ENCODE measurements around the gene AICDA. TPM values are rescaled to one million over a fixed set of nuclear protein-coding genes. Genes with fewer than 3 reads are reported as not detected.

Gene AICDA
- polyA plus RNA-seq, 1 of the 3 experiments (the other 2 are of a cell fraction): not detected

- TF ChIP-seq, protein P1, sequence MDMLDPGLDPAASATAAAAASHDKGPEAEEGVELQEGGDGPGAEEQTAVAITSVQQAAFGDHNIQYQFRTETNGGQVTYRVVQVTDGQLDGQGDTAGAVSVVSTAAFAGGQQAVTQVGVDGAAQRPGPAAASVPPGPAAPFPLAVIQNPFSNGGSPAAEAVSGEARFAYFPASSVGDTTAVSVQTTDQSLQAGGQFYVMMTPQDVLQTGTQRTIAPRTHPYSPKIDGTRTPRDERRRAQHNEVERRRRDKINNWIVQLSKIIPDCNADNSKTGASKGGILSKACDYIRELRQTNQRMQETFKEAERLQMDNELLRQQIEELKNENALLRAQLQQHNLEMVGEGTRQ (IDR thresholded peaks at IDR 0.05; ENCODE audit: borderline replicate concordance, low read depth, low read length): no peak
- TF ChIP-seq, protein P2, sequence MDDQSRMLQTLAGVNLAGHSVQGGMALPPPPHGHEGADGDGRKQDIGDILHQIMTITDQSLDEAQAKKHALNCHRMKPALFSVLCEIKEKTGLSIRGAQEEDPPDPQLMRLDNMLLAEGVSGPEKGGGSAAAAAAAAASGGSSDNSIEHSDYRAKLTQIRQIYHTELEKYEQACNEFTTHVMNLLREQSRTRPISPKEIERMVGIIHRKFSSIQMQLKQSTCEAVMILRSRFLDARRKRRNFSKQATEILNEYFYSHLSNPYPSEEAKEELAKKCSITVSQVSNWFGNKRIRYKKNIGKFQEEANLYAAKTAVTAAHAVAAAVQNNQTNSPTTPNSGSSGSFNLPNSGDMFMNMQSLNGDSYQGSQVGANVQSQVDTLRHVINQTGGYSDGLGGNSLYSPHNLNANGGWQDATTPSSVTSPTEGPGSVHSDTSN (IDR thresholded peaks at IDR 0.05): no peak
- no peak for TF ChIP-seq MEF2A (IDR thresholded peaks at IDR 0.05; ENCODE audit: borderline replicate concordance, low read depth)
- no peak for TF ChIP-seq NRF1 (IDR thresholded peaks at IDR 0.05; ENCODE audit: low read depth, low read length)
- no peak for TF ChIP-seq JUND (IDR thresholded peaks at IDR 0.05)
- no peak for TF ChIP-seq RXRA (IDR thresholded peaks at IDR 0.05; ENCODE audit: borderline replicate concordance, low read depth)
- no peak for TF ChIP-seq RCOR1 (IDR thresholded peaks at IDR 0.05; ENCODE audit: low read length)
- no peak for TF ChIP-seq RFX5 (IDR thresholded peaks at IDR 0.05; ENCODE audit: low read length)
- no peak for TF ChIP-seq CTCF (IDR thresholded peaks at IDR 0.05)
- Histone ChIP-seq H3K4me1 (ENCODE audit: control insufficient read depth in 1 of 2, insufficient read depth in 2 of 2, low read depth in 1 of 2, low read length in 1 of 2) (no peaks in the 10 kb centered on the region), H3K27me3 (ENCODE audit: insufficient read depth) (peaks cover 11% of the 10 kb centered on the region; the same call in 1 of the 2 replicates), H3K27ac (ENCODE audit: low read depth in 2 of 2, low read length in 1 of 2) (no peak overlapping the region), H3K9me3 (no peaks in the 10 kb centered on the region), H3K79me2 (ENCODE audit: insufficient read depth) (no peaks in the 10 kb centered on the region), H3K9me2 (no peaks in the 10 kb centered on the region), H3K4me3 (ENCODE audit: low read depth in 2 of 2, low read length in 1 of 2) (no peak overlapping the region), H3K9ac (no peak overlapping the region), H3K4me2 (no peak overlapping the region), H3F3A (replicated peaks; ENCODE audit: insufficient read depth) (no peaks in the 10 kb centered on the region), H4K20me1 (ENCODE audit: insufficient read depth) (no peaks in the 10 kb centered on the region), H3K36me3 (replicated peaks in 1 of 2; ENCODE audit: control insufficient read depth in 1 of 2, insufficient read depth in 2 of 2, low read length in 1 of 2) (no peaks in the 10 kb centered on the region), H2AFZ (ENCODE audit: low read depth) (no peak overlapping the region)
- WGBS (ENCODE audit: low lambda C conversion rate): 11% methylated on average over 3 of the region's 3 CpGs
- ChIA-PET POLR2A (no interaction called here), CTCF (interaction anchor here (2.8 kb wide), 1 partner anchor 34 kb away, joined by 12 read pairs; no protein-coding TSS in a partner anchor)
- DNase-seq: no peak
Observed at GRCh38 chr12:8577879-8578278, 34.8 kb downstream of the AICDA start.

DNA sequence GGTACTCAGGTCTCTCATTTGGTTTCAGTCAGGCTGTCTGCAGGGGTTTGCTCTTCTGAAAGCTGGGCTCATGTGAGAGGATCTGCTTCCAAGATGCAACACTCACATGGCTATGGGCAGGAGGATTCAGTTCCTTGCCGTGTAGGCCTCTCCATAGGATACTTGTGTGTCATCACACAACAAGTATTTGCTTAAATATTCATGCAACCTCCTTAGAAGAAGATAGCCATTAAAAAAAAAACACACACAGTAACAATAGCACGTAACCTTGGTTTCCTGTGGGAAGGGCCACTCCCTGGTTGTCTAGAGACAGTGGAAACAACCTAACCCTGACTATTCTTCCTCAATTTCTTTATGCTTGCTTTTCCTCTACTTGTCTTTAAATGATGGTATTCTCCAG lies 40.2 kb downstream of the AICDA start:
- Histone ChIP-seq H3K4me2 (no peak overlapping the region), H3K9me3 (no peaks in the 10 kb centered on the region), H3K4me3 (ENCODE audit: low read depth in 2 of 2, low read length in 1 of 2) (no peak overlapping the region), H3K27ac (ENCODE audit: low read depth in 2 of 2, low read length in 1 of 2) (no peak overlapping the region), H3K9ac (no peak overlapping the region), H3F3A (replicated peaks; ENCODE audit: insufficient read depth) (no peaks in the 10 kb centered on the region), H3K36me3 (replicated peaks in 1 of 2; ENCODE audit: control insufficient read depth in 1 of 2, insufficient read depth in 2 of 2, low read length in 1 of 2) (no peaks in the 10 kb centered on the region), H4K20me1 (ENCODE audit: insufficient read depth) (no peaks in the 10 kb centered on the region), H3K79me2 (ENCODE audit: insufficient read depth) (no peaks in the 10 kb centered on the region), H3K4me1 (ENCODE audit: control insufficient read depth in 1 of 2, insufficient read depth in 2 of 2, low read depth in 1 of 2, low read length in 1 of 2) (no peaks in the 10 kb centered on the region), H3K27me3 (ENCODE audit: insufficient read depth) (no peaks in the 10 kb centered on the region; the same call in 1 of the 2 replicates), H2AFZ (ENCODE audit: low read depth) (no peak overlapping the region), H3K9me2 (no peaks in the 10 kb centered on the region)
- WGBS (ENCODE audit: low lambda C conversion rate): 0% methylated on average over 2 of the region's 2 CpGs
- CTCF ChIA-PET: no interaction called here
- no peak for DNase-seq
- POLR2A ChIA-PET: no interaction called here
- TF ChIP-seq MXI1 (IDR thresholded peaks at IDR 0.05; ENCODE audit: low read depth, low read length) (no peak), SMC3 (IDR thresholded peaks at IDR 0.05; ENCODE audit: low read depth, low read length) (no peak), MEF2A (IDR thresholded peaks at IDR 0.05; ENCODE audit: borderline replicate concordance, low read depth) (no peak), NRF1 (IDR thresholded peaks at IDR 0.05; ENCODE audit: low read depth, low read length) (no peak), GABPA (IDR thresholded peaks at IDR 0.05; ENCODE audit: low read depth) (no peak), RFX5 (IDR thresholded peaks at IDR 0.05; ENCODE audit: low read length) (no peak), RXRA (IDR thresholded peaks at IDR 0.05; ENCODE audit: borderline replicate concordance, low read depth) (no peak), TEAD4 (IDR thresholded peaks at IDR 0.05; ENCODE audit: borderline replicate concordance, insufficient read depth) (no peak), POLR2AphosphoS5 (IDR thresholded peaks at IDR 0.05; ENCODE audit: low read depth, low read length) (no peak), RCOR1 (IDR thresholded peaks at IDR 0.05; ENCODE audit: low read length) (no peak), CTCF (IDR thresholded peaks at IDR 0.05) (no peak), FOSL2 (IDR thresholded peaks at IDR 0.05; ENCODE audit: borderline replicate concordance, low read depth) (no peak), EZH2phosphoT487 (IDR thresholded peaks at IDR 0.05; ENCODE audit: borderline replicate concordance, low read depth) (no peak)
- TF ChIP-seq, protein P3, sequence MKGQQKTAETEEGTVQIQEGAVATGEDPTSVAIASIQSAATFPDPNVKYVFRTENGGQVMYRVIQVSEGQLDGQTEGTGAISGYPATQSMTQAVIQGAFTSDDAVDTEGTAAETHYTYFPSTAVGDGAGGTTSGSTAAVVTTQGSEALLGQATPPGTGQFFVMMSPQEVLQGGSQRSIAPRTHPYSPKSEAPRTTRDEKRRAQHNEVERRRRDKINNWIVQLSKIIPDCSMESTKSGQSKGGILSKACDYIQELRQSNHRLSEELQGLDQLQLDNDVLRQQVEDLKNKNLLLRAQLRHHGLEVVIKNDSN (IDR thresholded peaks at IDR 0.05; ENCODE audit: borderline replicate concordance, low read depth): no peak
- TF ChIP-seq, protein P4, sequence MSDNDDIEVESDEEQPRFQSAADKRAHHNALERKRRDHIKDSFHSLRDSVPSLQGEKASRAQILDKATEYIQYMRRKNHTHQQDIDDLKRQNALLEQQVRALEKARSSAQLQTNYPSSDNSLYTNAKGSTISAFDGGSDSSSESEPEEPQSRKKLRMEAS (IDR thresholded peaks at IDR 0.05; ENCODE audit: low read depth): no peak
- TF ChIP-seq, protein P2 (IDR thresholded peaks at IDR 0.05): no peak
